CD4-positive, CD25-positive, alpha-beta regulatory T cell (primary cell): ENCODE results near the gene SLC43A1. TPM values are rescaled to one million over a fixed set of nuclear protein-coding genes. Genes with fewer than 3 reads are reported as not detected.

Source experiments
- polyA plus RNA-seq, 4 donors: library from polyadenylated mRNA; unstranded; fragments of 300-500 nt; fragmentation: Illumina TruSeq; gene quantifications; one replicate each; pipeline ENCODE4 v1.2.3, GENCODE V29; 2021
- total RNA-seq: library from RNA; stranded (reverse); gene quantifications from one replicate; pipeline ENCODE4 v1.2.3, GENCODE V29; 2022

SLC43A1 gene
- total and polyA plus RNA-seq, 5 donors from 2014 or later, result 12.8 to 29.9 (median 25.0) TPM

Other genes starting within 250 kb of the SLC43A1 start
- gene TNKS1BP1, start 190.8 kb downstream of the SLC43A1 start, total RNA-seq, result 16.3 TPM
- 1 to 10 TPM; 1.5 to 4.5 (median 2.0) TPM for gene TNKS1BP1, start 190.8 kb downstream of the SLC43A1 start, polyA plus RNA-seq
- gene SSRP1, start 179.8 kb downstream of the SLC43A1 start, total RNA-seq, result 54.6 TPM
- gene SSRP1, start 179.8 kb downstream of the SLC43A1 start, polyA plus RNA-seq, result 10 to 100 TPM; 20.5 to 29.5 (median 27.2) TPM
- gene P2RX3, start 177.3 kb downstream of the SLC43A1 start, total RNA-seq, result not detected
- not detected for gene P2RX3, start 177.3 kb downstream of the SLC43A1 start, polyA plus RNA-seq
- not detected for gene PRG3, start 134.6 kb downstream of the SLC43A1 start, total RNA-seq
- gene PRG3, start 134.6 kb downstream of the SLC43A1 start, polyA plus RNA-seq, result not detected
- gene PRG2, start 125.1 kb downstream of the SLC43A1 start, total RNA-seq, result not detected
- under 1 TPM in 1 of 4 donors, not detected in 3; 0.13 TPM for gene PRG2, start 125.1 kb downstream of the SLC43A1 start, polyA plus RNA-seq
- gene SLC43A3, start 88.6 kb downstream of the SLC43A1 start, total RNA-seq, result 19.1 TPM
- 10 to 100 TPM; 21.6 to 36.9 (median 27.3) TPM for gene SLC43A3, start 88.6 kb downstream of the SLC43A1 start, polyA plus RNA-seq
- gene RTN4RL2, start 55.2 kb downstream of the SLC43A1 start, total RNA-seq, result not detected
- under 1 TPM in 1 of 4 donors, not detected in 3; 0.11 TPM for gene RTN4RL2, start 55.2 kb downstream of the SLC43A1 start, polyA plus RNA-seq
- 21.2 TPM for gene TIMM10, start 15.1 kb upstream of the SLC43A1 start, total RNA-seq
- 10 to 100 TPM; 52.1 to 84.7 (median 65.7) TPM for gene TIMM10, start 15.1 kb upstream of the SLC43A1 start, polyA plus RNA-seq
- gene SMTNL1, start 21.9 kb upstream of the SLC43A1 start, total RNA-seq, result not detected
- under 1 TPM in 2 of 4 donors, not detected in 2; 0.21 to 0.36 TPM for gene SMTNL1, start 21.9 kb upstream of the SLC43A1 start, polyA plus RNA-seq
- gene UBE2L6, start 52.0 kb upstream of the SLC43A1 start, total RNA-seq, result 103 TPM
- 100 to 1,000 TPM; 277 to 406 (median 320) TPM for gene UBE2L6, start 52.0 kb upstream of the SLC43A1 start, polyA plus RNA-seq
- gene SERPING1, start 82.0 kb upstream of the SLC43A1 start, total RNA-seq, result 1.1 TPM
- gene SERPING1, start 82.0 kb upstream of the SLC43A1 start, polyA plus RNA-seq, result not detected
- 0.99 TPM for gene YPEL4, start 134.2 kb upstream of the SLC43A1 start, total RNA-seq
- under 1 TPM in 2 of 4 donors, not detected in 2; 0.13 to 0.41 TPM for gene YPEL4, start 134.2 kb upstream of the SLC43A1 start, polyA plus RNA-seq
- 18.2 TPM for gene CLP1, start 142.1 kb upstream of the SLC43A1 start, total RNA-seq
- 10 to 100 TPM; 12.6 to 16.9 (median 13.6) TPM for gene CLP1, start 142.1 kb upstream of the SLC43A1 start, polyA plus RNA-seq
- 49.8 TPM for gene ZDHHC5, start 152.4 kb upstream of the SLC43A1 start, total RNA-seq
- gene ZDHHC5, start 152.4 kb upstream of the SLC43A1 start, polyA plus RNA-seq, result 10 to 100 TPM; 32.1 to 38.0 (median 33.9) TPM
- 13.7 TPM for gene MED19, start 196.5 kb upstream of the SLC43A1 start, total RNA-seq
- 10 to 100 TPM; 15.3 to 22.6 (median 20.8) TPM for gene MED19, start 196.5 kb upstream of the SLC43A1 start, polyA plus RNA-seq
- gene TMX2, start 196.9 kb upstream of the SLC43A1 start, total RNA-seq, result 33.3 TPM
- gene TMX2, start 196.9 kb upstream of the SLC43A1 start, polyA plus RNA-seq, result 10 to 100 TPM; 63.2 to 92.4 (median 72.8) TPM
- 68.6 TPM for gene SELENOH, start 225.8 kb upstream of the SLC43A1 start, total RNA-seq
- gene SELENOH, start 225.8 kb upstream of the SLC43A1 start, polyA plus RNA-seq, result 100 to 1,000 TPM; 205 to 248 (median 214) TPM
- not detected for gene BTBD18, start 236.1 kb upstream of the SLC43A1 start, total RNA-seq
- under 1 TPM; 0.20 to 0.61 (median 0.52) TPM for gene BTBD18, start 236.1 kb upstream of the SLC43A1 start, polyA plus RNA-seq
- gene CTNND1, start 246.1 kb upstream of the SLC43A1 start, total RNA-seq, result 19.4 TPM
- gene CTNND1, start 246.1 kb upstream of the SLC43A1 start, polyA plus RNA-seq, result 1 to 10 TPM in 3 of 4 donors, under 1 TPM in 1; 0.53 to 4.4 (median 2.0) TPM